Measurements from ENCODE around the gene C16orf92.

Gene C16orf92

GRCh38 chr16:29995324-29995910, 27.6 kb upstream of the C16orf92 start, which contains the start of gene HIRIP3:
HIRIP3 (minus strand) TSS chr16:29995617; CDS start chr16:29995605, 12 bp downstream.
- no peaks in the 10 kb centered on the region for H3K9me3 Mint-ChIP-seq
- no peaks in the 10 kb centered on the region for H3K27me3 Mint-ChIP-seq (ENCODE audit: low read depth)
- H3K4me1 Mint-ChIP-seq = peaks cover 24% of the 10 kb centered on the region
- peaks cover 23% of the 10 kb centered on the region for H3K36me3 Mint-ChIP-seq (ENCODE audit: low read depth)
- peak within 1 kb of the TSS; percentile 92 to 97 (median 92) for H3K27ac Mint-ChIP-seq
- TF ChIP-seq CTCF (IDR thresholded peaks at IDR 0.05; ENCODE audit: unreplicated experiment in 3 of 3) = no peak
- H3K4me3 Mint-ChIP-seq = peak within 1 kb of the TSS; percentile 98

- Mint-ChIP-seq H3K4me3 (peak within 1 kb of the TSS; percentile 98), H3K4me1 (peaks cover 24% of the 10 kb centered on the region), H3K9me3 (no peaks in the 10 kb centered on the region), H3K36me3 (ENCODE audit: low read depth) (peaks cover 20% of the 10 kb centered on the region), H3K27ac (peak within 1 kb of the TSS; percentile 92 to 97 (median 92)), H3K27me3 (ENCODE audit: low read depth) (no peaks in the 10 kb centered on the region)
- no peak for TF ChIP-seq CTCF (IDR thresholded peaks at IDR 0.05; ENCODE audit: unreplicated experiment in 3 of 3)
These were observed 26.9 kb upstream of the C16orf92 start, which contains the start of gene INO80E for GRCh38 chr16:29995911-29996765. INO80E (plus strand) TSS chr16:29996241; CDS start chr16:29996311, 70 bp downstream.

GRCh38 chr16:29996766-29997250, 26.2 kb upstream of the C16orf92 start:
- no peaks in the 10 kb centered on the region for H3K9me3 Mint-ChIP-seq
- H3K27me3 Mint-ChIP-seq (ENCODE audit: low read depth) = no peaks in the 10 kb centered on the region
- H3K4me3 Mint-ChIP-seq = peak overlapping the region; percentile 98
- H3K4me1 Mint-ChIP-seq = peaks cover 24% of the 10 kb centered on the region
- peak overlapping the region in 2 of 3 experiments; percentile 92 to 97 for H3K27ac Mint-ChIP-seq
- no peak for TF ChIP-seq CTCF (IDR thresholded peaks at IDR 0.05; ENCODE audit: unreplicated experiment in 3 of 3)
- peaks cover 21% of the 10 kb centered on the region for H3K36me3 Mint-ChIP-seq (ENCODE audit: low read depth)

GRCh38 chr16:29999605-30000004, 23.4 kb upstream of the C16orf92 start:
- no peak for TF ChIP-seq CTCF (IDR thresholded peaks at IDR 0.05; ENCODE audit: unreplicated experiment in 3 of 3)
- Mint-ChIP-seq H3K36me3 (ENCODE audit: low read depth) (peaks cover 14% of the 10 kb centered on the region), H3K4me1 (peaks cover 19% of the 10 kb centered on the region), H3K9me3 (no peaks in the 10 kb centered on the region), H3K4me3 (no peak overlapping the region), H3K27ac (no peak overlapping the region), H3K27me3 (ENCODE audit: low read depth) (no peaks in the 10 kb centered on the region)

- Mint-ChIP-seq H3K27me3 (ENCODE audit: low read depth) (no peaks in the 10 kb centered on the region), H3K9me3 (no peaks in the 10 kb centered on the region), H3K36me3 (ENCODE audit: low read depth) (peaks cover 14% of the 10 kb centered on the region), H3K4me3 (no peak overlapping the region), H3K4me1 (peaks cover 9% of the 10 kb centered on the region), H3K27ac (no peak overlapping the region)
- no peak for TF ChIP-seq CTCF (IDR thresholded peaks at IDR 0.05; ENCODE audit: unreplicated experiment in 3 of 3)
These were observed 22.0 kb upstream of the C16orf92 start for GRCh38 chr16:30000735-30001631.
